H1 (cell line): ENCODE results near the gene SGCB. TPM values are rescaled to one million over a fixed set of nuclear protein-coding genes. Genes with fewer than 3 reads are reported as not detected.

Source experiments
- CTCF ChIA-PET: fragments of 300-600 bp; sonication (Branson Sonifier 250); formaldehyde crosslinking; loops from one replicate; lab custom pipeline; 2021; ENCODE audit not compliant: partially characterized antibody; lab: Charles Lee
- POLR2A ChIA-PET: fragments of 300-600 bp; sonication (Branson Sonifier 250); formaldehyde crosslinking; loops from one replicate; lab custom pipeline; 2021; ENCODE audit warnings: inconsistent platforms; ENCODE audit not compliant: partially characterized antibody; lab: Charles Lee
- DNase-seq, 2 experiments: peaks; one replicate each; pipeline versions ENCODE4 v3.0.0 to v3.0.0-alpha.2; 2010 to 2022; ENCODE audit warnings: low spot score in 2 of 2, low read depth in 1 of 2, mixed read lengths in 1 of 2
- FAIRE-seq: peaks from 2 replicates; lab custom pipeline; 2011; peaks lifted over from hg19 to GRCh38; lab: Jason Lieb, UNC
- H2AFZ ChIP-seq: 2 replicates; pipeline ENCODE4 v1.8.1; 2012; ENCODE audit warnings: low read length, inconsistent platforms
- H2AK5ac ChIP-seq: 2 replicates; pipeline ENCODE4 v1.6.1; 2013; ENCODE audit warnings: low read depth, low read length
- H2BK120ac ChIP-seq: replicated peaks from 2 replicates; pipeline ENCODE3; 2013; ENCODE audit warnings: low read depth, low read length, inconsistent platforms
- H2BK12ac ChIP-seq: 2 replicates; pipeline ENCODE4 v1.6.1; 2013; ENCODE audit warnings: low read depth, low read length
- H2BK15ac ChIP-seq: 2 replicates; pipeline ENCODE4 v1.6.1; 2013; ENCODE audit warnings: low read length
- H2BK20ac ChIP-seq: 2 replicates; pipeline ENCODE4 v1.6.1; 2013; ENCODE audit warnings: low read length
- H2BK5ac ChIP-seq: 2 replicates; pipeline ENCODE4 v1.6.1; 2013; ENCODE audit warnings: low read depth, low read length
- H3K14ac ChIP-seq: 2 replicates; pipeline ENCODE4 v1.6.1; 2013; ENCODE audit warnings: inconsistent platforms; ENCODE audit not compliant: insufficient read length
- H3K18ac ChIP-seq: 2 replicates; pipeline ENCODE4 v1.6.1; 2013; ENCODE audit warnings: low read length; ENCODE audit errors: extremely low read depth
- H3K23ac ChIP-seq: 2 replicates; pipeline ENCODE4 v1.6.1; 2013; ENCODE audit warnings: inconsistent platforms; ENCODE audit not compliant: insufficient read length
- H3K23me2 ChIP-seq: 2 replicates; pipeline ENCODE4 v1.6.1; 2013; ENCODE audit warnings: low read depth, low read length
- H3K27ac ChIP-seq: 2 replicates; pipeline ENCODE4 v1.6.1; 2011; ENCODE audit warnings: low read depth, low read length, inconsistent platforms
- H3K27me3 ChIP-seq, 4 experiments: replicated peaks in 1 of 4; 1 replicate in 1 of 4; 2 replicates in 3 of 4; pipeline versions ENCODE4 v1.6.1 to v1.8.1; 2011 to 2013; ENCODE audit warnings: low read length in 3 of 4, mild to moderate bottlenecking in 3 of 4, inconsistent platforms in 2 of 4, mixed read lengths in 2 of 4, moderate library complexity in 1 of 4; ENCODE audit not compliant: control insufficient read depth in 3 of 4, insufficient read depth in 3 of 4; ENCODE audit errors: extremely low read depth in 1 of 4
- H3K36me3 ChIP-seq, 4 experiments: 2 replicates each; pipeline versions ENCODE4 v1.6.1 to v1.8.1; 2011 to 2013; ENCODE audit warnings: mild to moderate bottlenecking in 4 of 4, low read length in 3 of 4, moderate library complexity in 2 of 4, control low read depth in 1 of 4, inconsistent platforms in 1 of 4; ENCODE audit not compliant: insufficient read depth in 4 of 4, control insufficient read depth in 2 of 4
- H3K4ac ChIP-seq: replicated peaks from 2 replicates; pipeline ENCODE3; 2013; ENCODE audit warnings: low read length, low read depth, mixed read lengths, inconsistent platforms; ENCODE audit not compliant: insufficient read length
- H3K4me1 ChIP-seq, 4 experiments: replicated peaks in 1 of 4; 1 replicate in 1 of 4; 2 replicates in 3 of 4; pipeline versions ENCODE4 v1.6.1 to v1.8.1; 2011 to 2013; ENCODE audit warnings: low read length in 3 of 4, inconsistent platforms in 2 of 4, mixed read lengths in 1 of 4; ENCODE audit not compliant: insufficient read depth in 4 of 4, control insufficient read depth in 3 of 4
- H3K4me2 ChIP-seq, 2 experiments: 2 replicates each; pipeline versions ENCODE4 v1.6.1 to v1.8.1; 2011 to 2013; ENCODE audit warnings: low read depth in 2 of 2, low read length in 2 of 2, control low read depth in 1 of 2, inconsistent platforms in 1 of 2, mild to moderate bottlenecking in 1 of 2; ENCODE audit not compliant: insufficient read depth in 1 of 2
- H3K4me3 ChIP-seq, 4 experiments: fragments of 200-600, 300-600 bp in 1 of 4; sonication (generic), shearing (Covaris generic), sonication (Bioruptor Twin) in 1 of 4; 2 replicates each; pipeline versions ENCODE4 v1.5.1 to v1.8.1; 2011 to 2016; ENCODE audit warnings: low read length in 4 of 4, low read depth in 3 of 4, control low read depth in 2 of 4, inconsistent platforms in 2 of 4, mild to moderate bottlenecking in 2 of 4, mixed read lengths in 1 of 4, moderate library complexity in 1 of 4; ENCODE audit not compliant: insufficient read depth in 2 of 4; ENCODE audit errors: extremely low read depth in 1 of 4
- H3K56ac ChIP-seq: replicated peaks from 2 replicates; pipeline ENCODE3; 2013; ENCODE audit warnings: low read depth, mild to moderate bottlenecking, mixed read lengths, low read length, inconsistent platforms; ENCODE audit not compliant: insufficient read length
- H3K79me1 ChIP-seq: 2 replicates; pipeline ENCODE4 v1.6.1; 2013; ENCODE audit warnings: low read depth, low read length, control low read depth
- H3K79me2 ChIP-seq, 2 experiments: 2 replicates each; pipeline versions ENCODE4 v1.6.1 to v1.8.1; 2012 to 2013; ENCODE audit warnings: low read length in 2 of 2, mild to moderate bottlenecking in 2 of 2, inconsistent platforms in 1 of 2; ENCODE audit not compliant: insufficient read depth in 2 of 2, control insufficient read depth in 1 of 2
- H3K9ac ChIP-seq, 4 experiments: replicated peaks in 1 of 4; 1 replicate in 1 of 4; 2 replicates in 3 of 4; pipeline versions ENCODE4 v1.6.1 to v1.8.1; 2011 to 2013; ENCODE audit warnings: low read depth in 3 of 4, low read length in 3 of 4, control low read depth in 2 of 4, mild to moderate bottlenecking in 2 of 4, moderate library complexity in 2 of 4, inconsistent platforms in 1 of 4; ENCODE audit errors: extremely low read depth in 1 of 4
- H3K9me3 ChIP-seq, 2 experiments: 2 replicates each; pipeline versions ENCODE4 v1.6.1 to v1.8.1; 2012 to 2013; ENCODE audit warnings: mild to moderate bottlenecking in 2 of 2, moderate library complexity in 2 of 2, control low read depth in 1 of 2, inconsistent platforms in 1 of 2, low read depth in 1 of 2, low read length in 1 of 2, mixed read lengths in 1 of 2; ENCODE audit not compliant: insufficient read depth in 2 of 2
- H4K20me1 ChIP-seq, 2 experiments: replicated peaks in 1 of 2; 2 replicates each; pipeline versions ENCODE3 to v1.8.1; 2011 to 2013; ENCODE audit warnings: inconsistent platforms in 2 of 2, low read length in 2 of 2, mild to moderate bottlenecking in 1 of 2; ENCODE audit not compliant: insufficient read depth in 2 of 2, control insufficient read depth in 1 of 2
- H4K5ac ChIP-seq: 2 replicates; pipeline ENCODE4 v1.6.1; 2013; ENCODE audit warnings: low read length, low read depth, mixed read lengths, inconsistent platforms; ENCODE audit not compliant: insufficient read length
- H4K8ac ChIP-seq: 2 replicates; pipeline ENCODE4 v1.8.0; 2013; ENCODE audit warnings: mild to moderate bottlenecking, moderate library complexity, low read length, inconsistent platforms; ENCODE audit not compliant: insufficient read depth; ENCODE audit errors: extremely low read depth
- H4K91ac ChIP-seq: replicated peaks from 2 replicates; pipeline ENCODE3; 2013; ENCODE audit warnings: low read length, mixed read lengths, inconsistent platforms; ENCODE audit not compliant: insufficient read length
- CHD2 ChIP-seq: IDR thresholded peaks from 2 replicates; pipeline ENCODE4 v1.6.1; 2012; ENCODE audit warnings: low read length, improper control_type of control experiment
- CTBP2 ChIP-seq: IDR thresholded peaks from 2 replicates; pipeline ENCODE4 v1.7.0; 2011; ENCODE audit warnings: borderline replicate concordance, mild to moderate bottlenecking, moderate library complexity, mixed read lengths, low read length; ENCODE audit not compliant: insufficient read depth, insufficient read length
- EGR1 ChIP-seq: IDR thresholded peaks from 2 replicates; pipeline ENCODE4 v1.6.1; 2011; ENCODE audit warnings: low read depth, low read length, borderline replicate concordance
- EZH2 ChIP-seq: fragments of 200-600 bp; sonication (generic); IDR thresholded peaks from 2 replicates; pipeline ENCODE4 v1.7.1; 2012; ENCODE audit warnings: low read depth, mild to moderate bottlenecking, moderate library complexity, low read length, inconsistent platforms; ENCODE audit not compliant: severe bottlenecking
- GTF2F1 ChIP-seq: IDR thresholded peaks from 2 replicates; pipeline ENCODE4 v1.6.1; 2012; ENCODE audit warnings: low read depth, low read length, improper control_type of control experiment, borderline replicate concordance
- HDAC6 ChIP-seq: IDR thresholded peaks from one replicate; pipeline ENCODE4 v1.7.1; 2012; ENCODE audit warnings: low read depth, mild to moderate bottlenecking, inconsistent platforms, low read length, moderate library complexity
- JUN ChIP-seq: IDR thresholded peaks from 2 replicates; pipeline ENCODE4 v1.6.1; 2011; ENCODE audit warnings: low read depth, mild to moderate bottlenecking, improper control_type of control experiment, low read length
- KDM5A ChIP-seq: fragments of 200-600 bp; IDR thresholded peaks from 2 replicates; pipeline ENCODE4 v1.7.1; 2012; ENCODE audit warnings: mild to moderate bottlenecking, low read length, inconsistent platforms, mixed read lengths
- NRF1 ChIP-seq: IDR thresholded peaks from 2 replicates; pipeline ENCODE4 v1.6.1; 2011; ENCODE audit warnings: mild to moderate bottlenecking, low read depth, low read length, improper control_type of control experiment
- SIRT6 ChIP-seq: IDR thresholded peaks from one replicate; pipeline ENCODE4 v1.7.1; 2012; ENCODE audit warnings: low read length, inconsistent platforms
- SP1 ChIP-seq: IDR thresholded peaks from 2 replicates; pipeline ENCODE4 v1.6.1; 2011; ENCODE audit warnings: low read depth, low read length
- SP2 ChIP-seq: IDR thresholded peaks from 2 replicates; pipeline ENCODE4 v1.6.1; 2012; ENCODE audit warnings: mild to moderate bottlenecking, low read length, inconsistent platforms
- WGBS, 2 experiments: shearing (Covaris generic) in 1 of 2; methylation state at CpG; one replicate each; pipeline versions ENCODE4 v1.1.6 to v1.1.7; 2013 to 2015; ENCODE audit warnings: low lambda C conversion rate in 2 of 2, mixed read lengths in 2 of 2, inconsistent platforms in 1 of 2, low coverage in 1 of 2, missing lambda C conversion rate in 1 of 2; ENCODE audit not compliant: insufficient replicate concordance in 2 of 2, insufficient coverage in 1 of 2, insufficient read length in 1 of 2; ENCODE audit errors: extremely low coverage in 1 of 2, missing lambda C conversion rate in 1 of 2; 5-methylcytosine and 5-hydroxymethylcytosine counted together
- polyA plus RNA-seq, 7 experiments: library from polyadenylated mRNA; depleted of rRNA in 3 of 7; stranded (reverse) in 5 of 7; unstranded in 2 of 7; fragments of >200 nt in 5 of 7; fragments of 200-250 nt in 2 of 7; gene quantifications; 1 replicate in 5 of 7; 2 replicates in 1 of 7; 4 replicates in 1 of 7; pipeline versions ENCODE4 v1.2.1 to v1.2.3, GENCODE V29; 2011 to 2013; ENCODE audit warnings: missing spikeins in 2 of 7, mixed read lengths in 2 of 7
- total RNA-seq: library from RNA; stranded (reverse); fragmentation: NEBNext Ultra II Directional; extraction: Animal tissue kit (Norgen Biotek cat#: 25700); gene quantifications from 2 replicates; pipeline ENCODE4 v1.2.1, GENCODE V29; 2021
- TF ChIP-seq, protein P1 (sequence below): IDR thresholded peaks from 2 replicates; pipeline ENCODE4 v1.6.1; 2011; ENCODE audit warnings: low read depth, mild to moderate bottlenecking, low read length; ENCODE audit not compliant: insufficient read depth

SGCB gene
- total and polyA plus RNA-seq, 2 of the 8 experiments (the other 6 are each of a cell fraction or from before 2014, with no cell fraction given): 6.8 to 32.2 TPM

DNA sequence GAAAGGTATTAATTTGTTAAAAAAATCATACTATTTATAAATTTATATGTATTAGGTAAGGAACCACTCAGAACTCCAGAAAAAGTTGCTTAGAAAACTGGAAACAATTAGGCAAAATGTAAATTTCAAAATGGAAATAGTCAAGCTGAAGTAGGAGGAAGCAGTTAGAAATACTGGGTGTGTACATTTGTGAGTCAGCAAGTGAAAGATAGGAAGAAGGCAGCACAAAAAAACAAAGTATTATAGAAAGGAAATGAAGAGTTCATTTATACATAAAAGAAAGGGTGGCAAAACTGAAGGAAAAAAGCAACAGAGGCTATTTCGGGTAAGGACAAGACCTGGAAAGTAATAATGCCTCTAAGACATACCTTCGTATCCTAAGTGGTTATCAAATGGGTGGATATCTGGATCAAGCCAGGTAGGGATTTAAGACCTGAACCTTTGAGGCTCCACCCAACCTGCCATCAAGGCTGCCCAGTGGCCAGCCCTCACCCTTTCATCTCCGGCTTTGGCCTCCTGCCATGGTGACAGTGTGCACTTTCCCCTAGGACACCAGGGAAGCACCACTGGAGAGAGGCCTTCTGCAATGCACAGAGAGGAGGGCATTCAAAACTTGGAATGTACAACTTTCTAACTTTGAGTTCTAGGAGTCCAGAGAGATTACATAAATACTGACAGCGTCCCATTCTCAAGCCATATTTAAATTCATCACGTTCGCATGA, 18.0 kb downstream of the SGCB start, which contains the start of gene LRRC66:
TSS of gene LRRC66 (minus strand) at position 428 of the 722 bp plus-strand sequence. CDS start 2,750 bp downstream, outside the sequence.
- Histone ChIP-seq H3K79me1 (no peaks in the 10 kb centered on the region), H3K4me2 (no peak within 1 kb of the TSS), H3K23ac (no peak within 1 kb of the TSS), H3K36me3 (peaks cover 0 to 13% (median 7%) of the 10 kb centered on the region in 4 experiments; a peak in 6 of 8 replicates), H3K56ac (no peak within 1 kb of the TSS), H2AK5ac (no peak within 1 kb of the TSS), H4K20me1 (no peaks in the 10 kb centered on the region), H2BK5ac (no peak within 1 kb of the TSS), H2AFZ (no peak within 1 kb of the TSS), H3K9me3 (no peaks in the 10 kb centered on the region), H2BK20ac (no peak within 1 kb of the TSS), H4K91ac (no peak within 1 kb of the TSS), H3K14ac (no peak within 1 kb of the TSS), H2BK12ac (no peak within 1 kb of the TSS), H3K27me3 (no peaks in the 10 kb centered on the region), H3K27ac (no peak within 1 kb of the TSS), H4K5ac (no peak within 1 kb of the TSS), H3K4me3 (no peak within 1 kb of the TSS), H2BK120ac (no peak within 1 kb of the TSS), H3K79me2 (no peaks in the 10 kb centered on the region), H3K4me1 (no peaks in the 10 kb centered on the region), H4K8ac (no peak within 1 kb of the TSS), H3K18ac (no peak within 1 kb of the TSS), H3K9ac (no peak within 1 kb of the TSS), H3K23me2 (no peaks in the 10 kb centered on the region), H2BK15ac (no peak within 1 kb of the TSS), H3K4ac (no peak within 1 kb of the TSS)
- no peak for FAIRE-seq
- CTCF ChIA-PET: interaction anchor here (1.4 kb wide), 1 partner anchor 124 kb away, joined by 3 read pairs; no protein-coding TSS in a partner anchor
- whole genome bisulfite sequencing, 2 experiments: 89% methylated on average over 6 of the region's 6 CpGs; no CpG with 5 or more reads in 1 of the 2 experiments
- POLR2A ChIA-PET: no interaction called here
- DNase-seq: no peak
- TF ChIP-seq EZH2 (no peak), NRF1 (no peak), HDAC6 (no peak), SP2 (no peak), CTBP2 (no peak), KDM5A (no peak), EGR1 (no peak), CHD2 (no peak), GTF2F1 (no peak), SP1 (no peak), JUN (no peak), SIRT6 (no peak)
- TF ChIP-seq, protein P1, sequence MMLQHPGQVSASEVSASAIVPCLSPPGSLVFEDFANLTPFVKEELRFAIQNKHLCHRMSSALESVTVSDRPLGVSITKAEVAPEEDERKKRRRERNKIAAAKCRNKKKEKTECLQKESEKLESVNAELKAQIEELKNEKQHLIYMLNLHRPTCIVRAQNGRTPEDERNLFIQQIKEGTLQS: no peak
